HL-60/S4 treated with retinoic acid at 250 ng/mL for 4 days and 3 days (cell line): ENCODE measurements around the gene ARID1A.

Source experiments
- in situ Hi-C: fragments of 300-500 bp; cut with MboI; formaldehyde crosslinking; loops from 2 replicates; pipeline ENCODE4 v1.7.0; 2022; ENCODE audit warnings: low sequenced_read_pairs

ARID1A gene

DNA sequence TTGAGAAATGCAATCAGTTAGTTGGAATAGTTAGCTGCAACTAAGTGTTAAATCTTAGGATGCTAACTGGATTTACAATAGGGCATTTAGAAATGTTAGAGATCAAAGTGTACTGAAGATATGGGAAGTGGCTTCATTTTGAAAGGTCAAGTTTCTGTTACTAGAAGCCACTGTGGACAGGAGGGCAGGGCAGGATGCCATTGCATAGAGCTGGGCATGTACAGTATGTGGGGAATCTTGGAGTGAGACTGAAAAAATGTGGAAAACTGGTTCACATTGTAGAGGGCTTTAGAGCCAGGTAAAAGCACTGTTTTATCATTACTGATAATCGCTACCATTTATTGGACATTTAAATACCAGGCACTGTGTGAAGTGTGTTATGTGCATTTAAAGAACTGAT is 31.0 kb downstream of the ARID1A start:
- in situ Hi-C loops, result no loop called here

DNA sequence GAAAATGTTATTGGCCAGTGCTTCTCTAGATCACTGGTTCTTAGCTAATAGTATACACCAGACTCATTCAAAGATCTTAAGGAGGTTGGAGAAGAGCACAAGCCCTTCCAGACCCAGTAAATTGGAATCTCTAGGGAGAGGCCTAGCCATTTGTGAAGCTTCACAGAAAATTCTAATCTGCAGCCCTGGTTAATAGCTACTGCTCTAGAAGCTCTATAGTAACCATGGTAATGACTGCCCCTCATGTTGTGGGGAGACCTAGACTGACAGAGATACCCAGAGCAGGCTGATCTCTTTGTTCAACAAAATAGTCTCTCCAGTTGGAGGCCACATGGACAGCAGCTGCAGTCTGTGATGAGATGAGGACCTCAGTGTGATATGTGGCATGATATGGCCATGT is 31.7 kb downstream of the ARID1A start:
- in situ Hi-C loops, result no loop called here

DNA sequence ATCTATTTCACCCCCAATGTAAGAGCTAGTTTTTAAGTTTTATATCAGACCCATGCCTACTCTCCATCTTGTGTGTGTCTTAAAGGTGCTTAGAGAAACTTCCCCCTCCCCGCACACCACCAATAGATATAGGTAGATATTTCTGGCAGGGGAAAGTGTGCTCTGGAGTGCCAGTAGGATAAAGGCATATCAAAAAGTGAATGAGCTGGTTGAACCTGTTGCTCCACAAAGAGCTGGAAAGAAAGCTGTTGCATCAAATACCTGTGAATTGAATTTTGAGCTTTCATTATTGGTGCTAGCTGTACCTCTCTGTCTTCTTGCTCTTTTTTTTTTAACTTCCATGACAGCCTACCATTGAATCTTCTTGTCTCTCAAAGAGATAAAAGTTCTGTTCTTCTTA is 32.8 kb downstream of the ARID1A start:
- in situ Hi-C loops, result no loop called here

DNA sequence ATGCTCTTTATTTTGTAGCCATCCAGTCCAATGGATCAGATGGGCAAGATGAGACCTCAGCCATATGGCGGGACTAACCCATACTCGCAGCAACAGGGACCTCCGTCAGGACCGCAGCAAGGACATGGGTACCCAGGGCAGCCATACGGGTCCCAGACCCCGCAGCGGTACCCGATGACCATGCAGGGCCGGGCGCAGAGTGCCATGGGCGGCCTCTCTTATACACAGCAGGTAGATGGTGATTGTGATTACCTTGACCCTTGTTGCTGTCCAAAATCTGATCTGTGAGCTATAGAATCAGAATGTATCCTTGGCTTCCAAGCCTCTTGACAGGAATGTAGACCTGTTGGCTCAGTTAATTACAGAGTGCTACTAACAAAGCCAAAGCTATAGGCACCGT is 33.8 kb downstream of the ARID1A start:
- in situ Hi-C loops, result no loop called here

DNA sequence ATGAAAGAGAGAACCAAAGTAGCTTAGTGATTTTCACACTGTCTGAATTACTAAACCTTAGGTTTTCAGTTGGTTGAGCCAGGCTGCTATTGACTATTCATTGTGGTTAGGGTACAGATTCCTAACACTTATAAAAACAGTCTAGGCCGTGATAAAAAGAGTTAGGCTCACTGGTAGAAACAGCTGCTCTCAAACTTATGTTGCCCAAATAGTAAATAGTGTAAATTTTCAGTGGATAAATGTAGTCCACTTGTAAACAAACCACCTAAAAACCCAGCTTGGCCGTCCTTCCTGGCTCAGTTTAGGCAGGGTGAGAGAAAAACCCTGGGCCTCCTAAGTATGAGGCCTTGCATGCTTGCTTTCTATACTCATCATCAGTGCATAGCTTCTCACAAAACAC is 34.9 kb downstream of the ARID1A start:
- in situ Hi-C loops, result no loop called here

DNA sequence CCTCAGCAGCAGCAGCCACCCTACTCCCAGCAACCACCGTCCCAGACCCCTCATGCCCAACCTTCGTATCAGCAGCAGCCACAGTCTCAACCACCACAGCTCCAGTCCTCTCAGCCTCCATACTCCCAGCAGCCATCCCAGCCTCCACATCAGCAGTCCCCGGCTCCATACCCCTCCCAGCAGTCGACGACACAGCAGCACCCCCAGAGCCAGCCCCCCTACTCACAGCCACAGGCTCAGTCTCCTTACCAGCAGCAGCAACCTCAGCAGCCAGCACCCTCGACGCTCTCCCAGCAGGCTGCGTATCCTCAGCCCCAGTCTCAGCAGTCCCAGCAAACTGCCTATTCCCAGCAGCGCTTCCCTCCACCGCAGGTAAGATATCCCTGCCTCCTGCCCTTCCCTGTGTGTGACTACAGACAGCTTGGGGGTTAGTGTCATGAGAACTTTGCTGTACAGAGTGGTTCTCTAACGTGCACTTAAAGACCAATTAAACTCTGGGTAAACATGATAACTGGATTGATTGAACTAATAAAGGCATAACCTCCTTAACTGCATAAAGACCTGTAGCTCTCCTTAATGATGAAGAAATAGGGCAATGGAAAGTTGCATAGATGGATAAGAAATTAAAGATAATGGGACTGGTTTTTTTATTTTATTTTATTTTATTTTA is 35.6 kb downstream of the ARID1A start:
- in situ Hi-C loops, result no loop called here

DNA sequence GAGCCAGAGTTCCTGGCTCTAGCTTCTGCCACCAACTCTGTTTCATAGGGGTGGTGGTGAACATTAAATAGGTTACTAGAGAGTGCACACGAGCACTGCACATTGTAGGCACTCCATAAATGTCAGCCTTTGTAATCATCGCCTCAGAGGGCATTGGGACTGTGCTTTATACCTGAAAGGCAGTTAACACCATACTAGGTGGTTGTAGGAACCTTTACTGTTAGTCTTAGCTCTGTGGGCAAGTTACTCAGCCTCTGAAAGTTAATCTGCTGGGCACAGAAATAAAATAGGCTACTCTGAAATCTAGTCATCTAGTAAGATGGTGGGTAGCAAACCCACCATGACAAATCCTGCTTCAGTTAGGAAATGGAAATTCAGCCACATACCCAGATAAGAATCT is 37.6 kb downstream of the ARID1A start:
- in situ Hi-C loops, result no loop called here

DNA sequence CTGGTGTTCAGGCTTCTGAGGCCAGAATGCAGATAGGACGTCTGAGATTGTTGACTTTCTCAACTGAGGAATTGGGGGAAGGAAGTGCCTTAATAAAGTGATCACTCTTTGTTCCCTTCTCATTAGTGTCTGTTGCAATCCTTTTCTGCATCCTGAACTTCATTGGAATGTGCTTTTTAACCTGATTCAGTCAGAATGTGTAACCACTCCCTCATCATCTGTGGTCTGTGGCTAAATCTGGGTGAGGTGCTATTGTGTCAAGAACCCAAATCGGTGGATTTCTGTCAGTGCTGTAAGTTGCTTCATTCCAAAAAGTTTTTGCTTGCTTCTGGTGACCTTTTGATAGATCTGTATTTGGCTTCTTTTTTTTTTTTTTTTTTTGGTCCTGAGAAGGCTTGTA is 38.2 kb downstream of the ARID1A start:
- in situ Hi-C loops, result no loop called here

DNA sequence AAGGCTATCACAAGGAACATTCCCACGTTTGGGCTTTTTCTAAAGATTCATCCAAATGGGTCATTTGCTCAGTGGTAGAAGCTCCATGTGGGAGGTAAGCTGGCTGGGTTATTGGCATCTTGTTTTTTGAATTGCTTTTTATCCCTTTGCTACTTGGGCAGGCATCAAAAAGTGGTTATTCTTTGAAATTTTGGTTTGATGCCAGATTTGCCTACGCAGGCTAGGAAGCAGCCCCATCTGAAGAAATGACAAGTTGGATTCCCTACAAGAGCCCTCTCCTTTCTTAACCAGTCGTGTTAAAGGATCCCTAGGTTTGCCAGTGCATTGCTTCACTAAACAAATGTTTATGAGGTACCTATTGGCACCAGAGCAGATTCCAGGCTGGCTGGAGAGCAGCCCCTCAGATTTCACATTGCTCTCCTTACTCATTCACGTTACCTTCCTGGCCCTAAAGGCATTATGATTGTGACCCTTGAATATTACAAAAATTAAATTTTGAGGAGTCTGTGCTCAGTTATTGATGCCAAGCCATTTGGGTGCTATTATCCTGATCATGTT is 38.8 kb downstream of the ARID1A start:
- in situ Hi-C loops, result no loop called here

DNA sequence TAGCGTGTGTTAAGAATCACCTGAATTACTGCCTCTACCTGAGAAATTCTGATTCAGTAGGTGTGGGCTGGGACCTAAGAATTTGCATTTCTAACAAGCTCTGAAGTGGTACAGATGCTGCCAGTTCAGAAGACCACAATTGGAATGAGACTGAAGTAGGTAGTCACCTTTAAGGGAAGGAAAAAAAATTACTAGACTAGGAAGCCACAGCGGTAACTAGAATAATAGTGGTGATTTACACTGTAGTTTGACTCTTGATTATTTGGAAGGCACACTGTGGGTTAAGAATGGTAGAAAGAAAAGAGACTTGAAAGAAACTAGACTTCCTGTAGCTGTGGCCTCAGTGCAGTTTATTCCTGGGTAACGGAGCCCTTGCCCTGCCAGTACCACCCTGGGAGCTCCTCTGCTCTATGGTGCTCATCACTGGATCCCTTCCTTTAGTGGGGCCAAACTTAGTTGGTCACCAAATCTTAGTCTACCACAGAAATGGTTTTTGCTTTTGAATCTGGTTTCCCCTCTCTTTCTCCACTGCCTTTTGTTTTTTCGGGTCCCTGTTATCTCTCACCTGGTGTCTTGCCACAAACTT is 43.6 kb downstream of the ARID1A start:
- in situ Hi-C loops, result no loop called here

DNA sequence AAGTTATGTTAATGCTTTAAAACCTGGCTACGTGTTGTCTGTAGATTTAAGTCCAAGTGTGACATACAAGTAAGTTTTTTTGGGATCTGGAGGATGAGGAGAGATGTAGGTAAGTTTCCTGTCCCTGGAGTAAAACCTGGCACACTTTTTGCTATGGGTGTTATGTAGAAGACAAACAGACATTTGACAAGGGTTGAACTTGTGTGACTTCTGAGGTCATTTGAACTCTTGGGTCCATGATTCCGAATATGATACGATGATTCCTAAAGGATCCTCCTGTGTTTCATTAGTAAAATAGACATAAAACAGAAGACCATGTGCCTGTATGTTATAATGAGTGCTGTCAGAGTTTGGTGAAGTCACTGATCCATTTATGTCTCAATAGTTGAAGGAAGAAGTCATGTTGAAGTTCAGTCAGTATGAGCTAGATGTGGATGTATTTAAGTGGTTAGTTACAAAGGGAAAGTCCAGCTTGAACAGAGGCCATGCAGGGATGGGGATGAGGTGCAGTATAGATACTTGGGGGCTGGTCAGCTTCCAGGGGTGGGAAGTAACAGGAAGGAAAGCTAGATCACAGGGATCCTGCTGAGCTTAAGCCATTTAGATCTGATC is 44.3 kb downstream of the ARID1A start:
- in situ Hi-C loops, result no loop called here

DNA sequence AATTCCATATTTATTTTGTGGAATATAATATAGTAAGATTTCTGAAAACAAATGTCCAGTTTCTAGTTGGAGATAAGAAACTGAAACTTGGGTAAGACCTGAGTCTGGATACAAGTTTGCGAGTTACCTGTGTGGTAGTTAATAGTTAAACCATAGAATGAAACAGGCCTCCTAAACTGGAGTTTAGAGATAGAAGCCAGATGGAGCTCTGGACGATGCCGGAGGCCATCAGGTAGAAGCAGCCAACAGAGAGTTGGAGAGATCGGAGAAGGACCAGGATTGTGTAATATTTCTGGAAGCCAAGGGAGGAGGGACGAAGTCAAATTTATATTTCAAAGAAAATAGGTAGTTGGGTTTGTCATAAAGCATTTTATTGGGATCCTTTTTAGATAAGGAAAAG is 45.1 kb downstream of the ARID1A start:
- in situ Hi-C loops, result no loop called here

DNA sequence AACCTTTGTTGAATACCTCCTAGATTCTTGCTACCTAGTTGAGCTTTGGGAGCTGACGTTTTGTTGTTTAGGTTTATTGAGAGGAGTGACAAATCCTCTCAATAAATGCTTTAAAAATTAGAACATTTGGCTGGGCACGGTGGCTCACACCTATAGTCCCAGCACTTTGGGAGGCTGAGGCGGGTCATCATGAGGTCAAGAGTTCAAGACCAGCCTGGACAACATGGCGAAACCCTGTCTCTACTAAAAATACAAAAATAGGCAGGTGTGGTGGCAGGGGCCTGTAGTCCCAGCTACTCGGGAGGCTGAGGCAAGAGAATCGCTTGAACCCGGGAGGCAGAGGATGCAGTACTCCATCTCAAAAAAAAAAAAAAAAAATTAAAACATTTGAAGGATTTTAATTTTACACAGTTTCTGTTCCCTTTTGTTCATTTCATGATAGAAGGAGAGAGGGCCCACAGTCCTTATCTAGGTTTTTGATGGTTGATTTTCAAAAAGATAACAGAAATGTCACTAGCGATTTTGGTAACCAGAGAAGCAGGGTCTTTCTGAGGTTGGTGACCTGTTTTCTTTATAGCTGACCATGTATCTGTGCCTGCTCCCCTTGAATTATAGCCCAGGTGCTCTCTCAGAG is 47.7 kb downstream of the ARID1A start:
- in situ Hi-C loops, result no loop called here

DNA sequence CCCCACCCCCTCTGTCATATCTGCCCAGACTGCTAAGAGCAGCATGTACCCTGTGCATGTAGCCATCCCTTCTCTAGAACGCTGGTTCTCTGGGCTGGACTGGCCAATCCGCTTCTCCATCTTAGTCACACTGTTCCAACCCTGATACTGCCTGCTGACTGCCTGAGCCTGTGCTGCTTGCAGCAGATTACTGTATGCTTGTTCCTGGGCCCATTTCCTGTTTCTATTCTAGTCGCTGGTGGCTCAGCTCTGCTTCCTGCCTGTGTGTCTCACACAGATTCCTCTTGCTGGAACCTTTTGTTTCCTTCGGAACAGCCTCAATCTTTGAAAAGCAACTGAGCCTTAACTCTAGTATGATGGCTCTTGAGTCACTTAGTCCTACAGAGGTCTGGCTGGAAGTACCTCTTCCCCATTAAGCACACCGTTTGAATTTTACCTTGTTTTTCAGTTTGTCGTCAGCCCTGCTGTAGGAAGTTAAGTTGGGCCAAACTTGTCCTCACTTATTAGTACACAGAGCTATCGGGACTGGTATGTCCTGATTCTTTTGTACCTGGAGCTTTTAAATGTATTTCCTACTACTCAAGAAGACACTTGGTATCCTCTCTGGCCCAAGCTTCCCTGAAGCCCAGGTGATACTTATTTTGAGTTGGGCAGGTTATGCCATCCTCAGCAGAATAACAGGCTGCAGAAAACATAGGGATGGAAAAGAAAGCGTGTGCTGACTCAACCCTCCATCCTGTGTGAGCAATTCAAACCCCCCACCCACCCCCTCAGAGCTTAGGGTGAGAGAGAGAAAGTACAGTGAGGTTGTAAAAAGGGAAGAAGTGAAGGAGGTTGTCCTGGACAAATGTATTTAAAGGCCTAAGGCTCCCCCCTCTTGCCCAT is 48.5 kb downstream of the ARID1A start:
- in situ Hi-C loops, result no loop called here

DNA sequence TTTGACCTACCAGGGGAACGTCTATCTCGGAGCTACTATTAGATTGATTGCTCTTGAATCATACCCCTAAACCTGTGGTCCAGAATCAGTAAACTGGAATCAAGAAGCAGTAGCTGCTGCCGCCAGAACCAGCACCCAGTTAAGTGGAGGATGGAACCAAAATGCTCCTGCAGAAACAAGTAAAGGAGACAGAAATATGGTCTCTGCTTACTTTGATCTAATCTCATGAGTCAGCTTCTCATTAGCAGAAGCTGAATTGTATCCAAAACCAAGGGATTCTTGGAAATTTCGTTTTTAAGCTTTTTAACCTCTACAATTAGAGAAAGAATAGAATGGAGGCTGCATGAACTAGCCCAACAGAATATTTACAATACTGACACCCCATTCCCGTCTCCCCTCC is 49.4 kb downstream of the ARID1A start:
- in situ Hi-C loops, result no loop called here

DNA sequence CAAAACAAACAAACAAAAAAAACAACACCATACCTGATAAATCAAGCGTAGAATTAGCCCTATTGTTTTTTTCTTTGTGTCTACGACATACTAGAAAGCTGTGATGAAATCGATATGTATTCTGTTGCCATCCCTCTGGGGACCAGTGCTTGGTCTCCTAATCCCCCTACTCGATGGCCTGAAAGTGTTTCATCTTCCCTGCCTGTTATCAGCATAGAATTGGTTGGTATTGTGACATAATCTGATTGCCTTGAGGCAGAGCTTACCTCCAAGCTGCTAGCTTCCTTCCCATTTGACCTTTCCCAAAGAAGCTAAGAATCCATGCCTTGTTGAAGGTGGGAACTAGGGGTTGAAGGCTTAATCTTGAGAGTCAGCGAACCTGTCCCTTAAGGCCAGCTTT is 51.2 kb downstream of the ARID1A start:
- in situ Hi-C loops, result no loop called here

DNA sequence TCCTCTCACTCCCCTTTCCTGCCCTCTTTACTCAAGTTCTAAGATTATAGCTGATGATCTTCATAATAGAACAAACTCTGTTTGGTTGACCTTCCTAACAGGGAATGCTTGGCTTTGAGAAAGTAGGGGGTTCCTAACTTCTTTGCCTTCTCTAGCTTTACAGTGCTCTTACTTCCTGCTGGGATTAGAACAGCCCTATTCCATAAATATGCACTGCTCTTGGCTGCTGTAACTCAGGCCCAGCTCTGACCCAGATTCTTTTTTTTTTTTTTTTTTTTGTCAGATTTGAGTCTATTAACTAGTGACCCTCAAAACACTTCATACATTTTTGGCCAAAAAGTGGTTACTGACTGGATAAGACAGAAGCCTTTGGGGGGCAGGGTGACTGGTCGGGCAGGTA is 52.5 kb downstream of the ARID1A start:
- in situ Hi-C loops, result no loop called here

DNA sequence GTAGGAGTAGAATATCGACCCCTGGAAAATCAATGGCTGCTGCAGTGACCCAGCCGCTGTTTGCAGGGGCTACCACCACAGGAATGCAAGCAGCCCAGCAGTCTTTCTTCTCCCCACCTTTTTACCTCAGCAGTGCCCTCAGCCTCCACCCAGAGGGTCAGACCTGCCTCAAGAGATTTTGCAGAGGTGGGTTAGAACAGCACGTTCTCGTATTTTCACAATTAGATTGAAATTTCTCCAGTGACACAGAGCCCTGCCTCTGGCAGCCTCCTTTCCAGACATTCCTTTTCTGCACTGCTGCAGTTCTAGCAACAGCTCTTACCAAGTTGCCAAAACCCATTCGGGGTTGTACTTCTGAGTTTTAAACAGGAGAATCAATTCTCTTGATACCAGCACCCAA is 53.6 kb downstream of the ARID1A start:
- in situ Hi-C loops, result no loop called here

DNA sequence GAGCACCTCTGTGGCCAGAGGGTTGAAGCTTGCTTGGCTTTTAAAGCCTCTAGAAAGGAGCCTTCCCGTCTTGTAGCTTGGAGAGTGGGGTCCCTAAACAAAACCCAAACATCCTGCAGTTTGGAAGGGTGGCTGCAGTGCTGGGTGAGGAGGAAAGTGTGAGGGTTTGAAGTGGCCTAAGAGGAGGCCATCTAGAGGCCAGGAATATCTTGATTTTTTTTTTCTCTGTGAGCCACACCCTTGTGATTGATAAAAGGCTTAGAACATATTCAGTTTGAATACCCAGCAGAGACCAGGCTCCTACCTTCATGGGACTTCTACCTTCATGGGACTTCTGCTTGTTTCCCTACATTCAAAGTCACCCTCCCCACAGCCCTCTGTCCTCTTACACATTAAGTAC is 54.6 kb downstream of the ARID1A start:
- in situ Hi-C loops, result no loop called here

DNA sequence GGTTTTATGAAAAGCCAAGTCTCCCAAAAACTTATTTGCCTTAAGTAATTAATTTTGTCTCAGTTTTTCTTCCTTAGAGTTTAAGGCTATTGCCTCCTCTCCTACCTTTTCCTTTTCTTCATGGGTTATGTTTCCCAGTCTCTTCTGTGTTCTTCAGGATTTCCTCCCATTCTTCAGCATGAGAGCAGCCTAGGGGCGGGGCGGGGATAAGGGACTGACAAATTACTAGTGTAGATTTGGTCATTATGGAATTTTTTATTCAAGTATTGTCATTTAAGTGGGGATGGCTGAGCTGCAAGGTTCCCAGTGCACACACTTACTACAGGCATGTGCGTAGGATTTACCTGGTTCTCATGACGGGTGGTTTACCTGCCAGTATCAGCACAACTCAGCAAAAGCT is 56.7 kb downstream of the ARID1A start:
- in situ Hi-C loops, result no loop called here
